Fibroblast of lung (primary cell): Measurements from ENCODE around the gene FCRL2.

ENCODE experiments used
- EZH2 ChIP-seq: IDR thresholded peaks from 2 replicates; pipeline ENCODE4 v1.5.1; 2012; ENCODE audit warnings: low read length, control low read depth, mild to moderate bottlenecking; ENCODE audit errors: missing control alignments
- TF ChIP-seq, protein P1 (sequence below), 2 donors: IDR thresholded peaks in 1 of 2; conservative IDR thresholded peaks in 1 of 2; 1 replicate in 1 of 2; 2 replicates in 1 of 2; pipeline ENCODE4 v1.5.1; 2011 to 2012; ENCODE audit warnings: low read length in 2 of 2, control low read depth in 1 of 2, inconsistent platforms in 1 of 2, low read depth in 1 of 2, mild to moderate bottlenecking in 1 of 2

DNA sequence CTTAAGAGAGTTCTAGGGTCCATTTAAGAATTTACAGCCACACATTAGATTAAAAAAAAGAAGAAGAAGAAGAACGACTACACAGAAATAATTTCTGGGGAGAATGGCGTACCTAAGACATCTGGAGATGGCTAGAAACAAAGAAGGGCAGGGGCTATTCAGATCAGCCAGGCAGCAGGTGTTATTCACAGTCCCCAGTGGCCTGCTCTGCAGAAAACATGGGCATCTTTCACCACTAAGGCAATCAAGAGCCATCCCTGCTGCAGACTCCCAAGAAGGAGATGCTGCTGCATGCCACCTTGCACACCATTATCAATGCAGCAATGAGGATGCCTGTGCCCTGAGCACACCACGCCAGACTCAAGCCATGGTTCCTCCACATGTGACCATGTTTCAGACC lies 7.9 kb upstream of the FCRL2 start:
- TF ChIP-seq, protein P1, sequence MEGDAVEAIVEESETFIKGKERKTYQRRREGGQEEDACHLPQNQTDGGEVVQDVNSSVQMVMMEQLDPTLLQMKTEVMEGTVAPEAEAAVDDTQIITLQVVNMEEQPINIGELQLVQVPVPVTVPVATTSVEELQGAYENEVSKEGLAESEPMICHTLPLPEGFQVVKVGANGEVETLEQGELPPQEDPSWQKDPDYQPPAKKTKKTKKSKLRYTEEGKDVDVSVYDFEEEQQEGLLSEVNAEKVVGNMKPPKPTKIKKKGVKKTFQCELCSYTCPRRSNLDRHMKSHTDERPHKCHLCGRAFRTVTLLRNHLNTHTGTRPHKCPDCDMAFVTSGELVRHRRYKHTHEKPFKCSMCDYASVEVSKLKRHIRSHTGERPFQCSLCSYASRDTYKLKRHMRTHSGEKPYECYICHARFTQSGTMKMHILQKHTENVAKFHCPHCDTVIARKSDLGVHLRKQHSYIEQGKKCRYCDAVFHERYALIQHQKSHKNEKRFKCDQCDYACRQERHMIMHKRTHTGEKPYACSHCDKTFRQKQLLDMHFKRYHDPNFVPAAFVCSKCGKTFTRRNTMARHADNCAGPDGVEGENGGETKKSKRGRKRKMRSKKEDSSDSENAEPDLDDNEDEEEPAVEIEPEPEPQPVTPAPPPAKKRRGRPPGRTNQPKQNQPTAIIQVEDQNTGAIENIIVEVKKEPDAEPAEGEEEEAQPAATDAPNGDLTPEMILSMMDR (conservative IDR thresholded peaks at IDR 0.05 in 1 of 2, IDR thresholded peaks at IDR 0.05 in 1 of 2; ENCODE audit: low read depth in 1 of 2, low read length in 2 of 2): no peak
- no peak for TF ChIP-seq EZH2
